ENCODE results near the gene IPCEF1.

DNA sequence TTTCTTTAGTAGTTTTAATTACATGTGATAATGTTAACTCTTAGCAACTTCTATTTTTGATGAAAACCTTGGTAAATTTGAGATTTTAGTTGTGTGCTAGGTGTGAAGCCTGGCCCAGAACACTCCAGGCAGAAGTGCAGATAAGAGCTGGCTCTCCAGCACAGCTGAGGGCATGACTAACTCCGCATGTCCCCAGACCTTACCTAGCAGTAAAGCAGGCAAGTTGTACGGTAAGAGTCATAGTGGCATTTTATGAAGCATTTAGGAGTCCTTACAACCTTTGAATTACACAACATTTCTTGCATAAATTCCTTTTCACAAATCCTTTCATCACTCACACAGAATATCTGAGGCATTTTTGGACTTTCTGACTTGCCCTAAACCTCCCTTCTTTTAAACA lies 250.4 kb downstream of the IPCEF1 start:
- TF ChIP-seq, protein P1, sequence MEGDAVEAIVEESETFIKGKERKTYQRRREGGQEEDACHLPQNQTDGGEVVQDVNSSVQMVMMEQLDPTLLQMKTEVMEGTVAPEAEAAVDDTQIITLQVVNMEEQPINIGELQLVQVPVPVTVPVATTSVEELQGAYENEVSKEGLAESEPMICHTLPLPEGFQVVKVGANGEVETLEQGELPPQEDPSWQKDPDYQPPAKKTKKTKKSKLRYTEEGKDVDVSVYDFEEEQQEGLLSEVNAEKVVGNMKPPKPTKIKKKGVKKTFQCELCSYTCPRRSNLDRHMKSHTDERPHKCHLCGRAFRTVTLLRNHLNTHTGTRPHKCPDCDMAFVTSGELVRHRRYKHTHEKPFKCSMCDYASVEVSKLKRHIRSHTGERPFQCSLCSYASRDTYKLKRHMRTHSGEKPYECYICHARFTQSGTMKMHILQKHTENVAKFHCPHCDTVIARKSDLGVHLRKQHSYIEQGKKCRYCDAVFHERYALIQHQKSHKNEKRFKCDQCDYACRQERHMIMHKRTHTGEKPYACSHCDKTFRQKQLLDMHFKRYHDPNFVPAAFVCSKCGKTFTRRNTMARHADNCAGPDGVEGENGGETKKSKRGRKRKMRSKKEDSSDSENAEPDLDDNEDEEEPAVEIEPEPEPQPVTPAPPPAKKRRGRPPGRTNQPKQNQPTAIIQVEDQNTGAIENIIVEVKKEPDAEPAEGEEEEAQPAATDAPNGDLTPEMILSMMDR (IDR thresholded peaks at IDR 0.05): no peak
- no peak for TF ChIP-seq POLR2A (IDR thresholded peaks at IDR 0.05)

Measured in testis (tissue), 2 donors.